Stromal cell of bone marrow (primary cell): ENCODE results near the gene WWC2.
A peak's percentile ranks its signal among the peaks of the same experiment; 100 is the strongest.

ENCODE experiments used
- DNase-seq: peaks from one replicate; pipeline ENCODE4 v3.0.0-alpha.2; 2012; ENCODE audit warnings: low read depth

WWC2 gene

GRCh38 chr4:183256756-183257385, 157.8 kb downstream of the WWC2 start:
- peak; percentile 20 for DNase-seq

- no peak for DNase-seq
Measured at GRCh38 chr4:183257808-183258207, 158.8 kb downstream of the WWC2 start.

- no peak for DNase-seq
Measured at GRCh38 chr4:183260491-183261151, 161.6 kb downstream of the WWC2 start.

- peak; percentile 59 for DNase-seq
Measured at GRCh38 chr4:183261953-183262775, 163.1 kb downstream of the WWC2 start.

- DNase-seq: no peak
Measured at GRCh38 chr4:183262776-183263100, 163.7 kb downstream of the WWC2 start.

- DNase-seq: no peak
Measured at GRCh38 chr4:183263787-183264386, 164.8 kb downstream of the WWC2 start.

- DNase-seq: peak; percentile 21
Measured at GRCh38 chr4:183264614-183265013, 165.6 kb downstream of the WWC2 start.

GRCh38 chr4:183266371-183266770, 167.3 kb downstream of the WWC2 start:
- no peak for DNase-seq

GRCh38 chr4:183268556-183268955, 169.5 kb downstream of the WWC2 start:
- DNase-seq: no peak

- DNase-seq: no peak
Measured at GRCh38 chr4:183272384-183272783, 173.3 kb downstream of the WWC2 start.

- DNase-seq: no peak
Measured at GRCh38 chr4:183276106-183276505, 177.0 kb downstream of the WWC2 start.

- no peak for DNase-seq
Measured at GRCh38 chr4:183284258-183284785, 185.3 kb downstream of the WWC2 start.

- DNase-seq: no peak
Measured at GRCh38 chr4:183284965-183285364, 185.9 kb downstream of the WWC2 start.

- DNase-seq: no peak
Measured at GRCh38 chr4:183285886-183286285, 186.8 kb downstream of the WWC2 start.

- no peak for DNase-seq
Measured at GRCh38 chr4:183286590-183287308, 187.7 kb downstream of the WWC2 start.

GRCh38 chr4:183287309-183287659, 188.2 kb downstream of the WWC2 start:
- DNase-seq: no peak

- DNase-seq: no peak
Measured at GRCh38 chr4:183287677-183288076, 188.6 kb downstream of the WWC2 start.

GRCh38 chr4:183288955-183289354, 189.9 kb downstream of the WWC2 start:
- no peak for DNase-seq

- DNase-seq: no peak
Measured at GRCh38 chr4:183289688-183290087, 190.6 kb downstream of the WWC2 start.

GRCh38 chr4:183291070-183291469, 192.0 kb downstream of the WWC2 start:
- DNase-seq: no peak

- DNase-seq: no peak
Measured at GRCh38 chr4:183295711-183296110, 196.7 kb downstream of the WWC2 start.

- DNase-seq: no peak
Measured at GRCh38 chr4:183297675-183298074, 198.6 kb downstream of the WWC2 start.
